Tibial nerve (tissue), 4 donors: ENCODE results near the gene ARL2.

Experiments
- CTCF ChIP-seq, 5 experiments: fragments of 200-600 bp in 3 of 5; fragments of 450-650 bp in 2 of 5; sonication (generic) in 3 of 5; IDR thresholded peaks; one replicate each; pipeline ENCODE4 v1.5.1; 2016 to 2019; ENCODE audit warnings: antibody characterized with exemption in 5 of 5, mild to moderate bottlenecking in 3 of 5, moderate library complexity in 2 of 5
- EP300 ChIP-seq, 2 donors: sonication (generic); formaldehyde crosslinking; IDR thresholded peaks; one replicate each; pipeline ENCODE4 v1.6.1; 2017; ENCODE audit warnings: antibody characterized with exemption in 2 of 2, mild to moderate bottlenecking in 1 of 2

GRCh38 chr11:65021003-65021402, 7.0 kb downstream of the ARL2 start:
- TF ChIP-seq CTCF (IDR thresholded peaks at IDR 0.05) (no peak), EP300 (IDR thresholded peaks at IDR 0.05) (no peak)
